HG03175 (cell line): ENCODE measurements around the gene GALNT2.

Experiments
- ATAC-seq: cut with Tn5 transposase; IDR thresholded peaks from one replicate; pipeline ENCODE4 v1.9.1; 2021; ENCODE audit warnings: mild to moderate bottlenecking, moderate library complexity; ENCODE audit not compliant: unreplicated experiment

GALNT2 gene

DNA sequence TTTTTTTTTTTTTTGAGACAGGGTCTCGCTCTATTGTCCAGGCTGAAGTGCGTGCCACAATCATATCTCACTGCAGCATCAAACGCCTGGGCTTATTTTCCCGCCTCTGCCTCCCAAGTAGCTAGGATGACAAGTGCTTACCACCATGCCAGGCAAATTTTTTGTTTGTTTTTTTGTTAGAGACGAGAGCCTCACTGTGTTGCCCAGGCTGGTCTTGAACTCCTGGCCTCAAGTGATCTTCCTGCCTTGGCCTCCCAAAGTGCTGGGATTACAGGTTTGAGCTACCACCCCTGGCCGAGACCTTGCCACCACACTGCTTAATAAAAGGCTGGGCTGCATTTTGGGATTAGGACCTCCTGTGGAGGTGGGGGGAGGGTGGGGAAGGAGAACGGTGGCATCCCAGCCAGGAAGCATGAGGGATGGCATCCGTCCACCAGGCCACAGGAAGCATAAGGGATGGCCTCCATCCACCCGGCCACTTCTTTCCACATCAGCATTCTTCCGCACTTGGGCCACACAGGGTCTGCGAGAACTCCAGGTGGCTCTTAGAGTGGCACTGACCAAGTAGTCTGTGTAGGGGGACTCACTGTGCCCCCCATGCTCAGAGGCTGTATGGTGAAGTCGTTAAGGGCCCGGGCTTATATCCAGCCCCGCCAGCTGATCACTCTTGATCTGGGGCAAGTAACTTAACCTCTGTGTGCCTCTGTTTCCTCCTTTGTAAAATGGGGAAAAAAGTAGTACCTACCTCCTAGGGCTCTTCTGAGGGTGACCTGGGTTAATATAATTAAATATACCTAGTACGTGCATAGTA is 75.0 kb downstream of the GALNT2 start:
- ATAC-seq: no peak

DNA sequence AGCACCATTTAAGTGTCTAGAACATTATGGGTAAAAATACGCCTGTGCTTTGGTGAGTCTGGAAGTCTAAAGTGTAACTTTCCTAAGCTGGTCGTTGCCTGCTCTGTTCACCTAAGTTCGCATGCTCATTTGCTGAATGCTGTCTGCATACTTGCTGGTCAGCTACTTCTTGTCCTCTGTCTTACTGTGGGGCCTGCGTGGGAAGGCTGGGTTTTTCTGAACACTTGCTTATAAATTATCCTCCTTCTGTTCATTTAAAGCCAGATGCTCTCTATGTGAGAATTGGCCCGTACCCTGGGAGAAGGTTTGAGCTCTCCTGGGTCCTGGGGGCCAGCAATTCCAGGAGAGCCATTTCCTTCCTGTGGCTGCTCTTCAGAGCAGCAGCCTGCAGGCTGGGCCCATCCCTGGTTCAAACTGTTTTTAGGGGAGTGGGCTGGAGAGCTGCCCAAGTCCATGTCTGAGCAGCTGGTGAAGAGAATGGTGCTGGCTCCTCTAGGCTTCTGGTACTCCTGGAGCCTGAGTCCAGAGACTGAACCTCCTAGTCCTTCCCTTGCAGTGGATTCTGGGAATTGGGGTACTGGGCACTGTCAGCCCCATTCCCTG is 75.7 kb downstream of the GALNT2 start:
- no peak for ATAC-seq

DNA sequence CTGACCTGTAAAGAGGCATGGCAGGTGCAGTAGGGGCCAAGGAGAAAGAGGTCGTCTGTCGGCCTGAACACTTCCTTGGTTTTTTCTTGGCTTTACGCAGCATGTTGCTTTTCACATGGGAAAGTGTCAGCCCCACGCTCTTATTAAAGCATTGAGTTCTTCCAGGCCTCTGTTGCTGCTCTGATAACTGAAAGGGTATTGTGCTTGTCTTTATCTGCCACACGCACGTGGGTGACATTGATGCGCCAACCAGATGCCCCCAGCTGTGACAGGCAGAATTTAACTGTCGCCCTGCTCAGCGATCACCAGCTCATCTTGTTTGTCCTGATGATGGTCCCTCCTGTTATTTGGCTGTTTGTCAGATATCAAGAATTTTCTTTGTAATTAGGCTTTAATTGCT is 76.5 kb downstream of the GALNT2 start:
- ATAC-seq: no peak

DNA sequence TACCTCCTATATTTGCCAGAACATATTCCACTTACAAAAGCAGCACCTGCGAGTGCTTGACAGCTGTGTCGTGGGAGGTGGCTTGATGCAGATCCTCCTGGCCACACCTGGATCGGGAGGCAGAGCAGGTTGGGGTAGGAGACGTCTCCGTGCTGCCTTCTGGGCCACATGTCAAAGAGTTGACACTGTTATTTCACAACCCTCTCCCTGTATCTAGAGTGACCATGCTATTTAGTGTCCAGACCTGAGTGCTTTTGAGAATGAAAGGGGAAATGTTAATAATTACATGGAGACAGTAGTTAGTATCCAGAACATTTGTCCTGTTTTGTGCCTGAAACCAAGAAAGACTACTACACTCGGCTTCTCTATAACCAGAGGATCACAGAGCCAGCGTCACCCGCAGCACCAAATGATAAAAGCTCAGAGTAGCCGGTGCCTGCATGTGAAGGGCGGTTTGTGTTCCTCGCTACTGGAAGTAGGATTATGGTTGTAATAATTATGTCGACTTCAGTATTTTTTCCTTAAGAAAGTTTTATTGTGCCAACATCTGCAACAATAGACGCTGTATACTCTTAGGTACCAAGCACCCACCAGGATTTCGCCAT is 77.1 kb downstream of the GALNT2 start:
- no peak for ATAC-seq

DNA sequence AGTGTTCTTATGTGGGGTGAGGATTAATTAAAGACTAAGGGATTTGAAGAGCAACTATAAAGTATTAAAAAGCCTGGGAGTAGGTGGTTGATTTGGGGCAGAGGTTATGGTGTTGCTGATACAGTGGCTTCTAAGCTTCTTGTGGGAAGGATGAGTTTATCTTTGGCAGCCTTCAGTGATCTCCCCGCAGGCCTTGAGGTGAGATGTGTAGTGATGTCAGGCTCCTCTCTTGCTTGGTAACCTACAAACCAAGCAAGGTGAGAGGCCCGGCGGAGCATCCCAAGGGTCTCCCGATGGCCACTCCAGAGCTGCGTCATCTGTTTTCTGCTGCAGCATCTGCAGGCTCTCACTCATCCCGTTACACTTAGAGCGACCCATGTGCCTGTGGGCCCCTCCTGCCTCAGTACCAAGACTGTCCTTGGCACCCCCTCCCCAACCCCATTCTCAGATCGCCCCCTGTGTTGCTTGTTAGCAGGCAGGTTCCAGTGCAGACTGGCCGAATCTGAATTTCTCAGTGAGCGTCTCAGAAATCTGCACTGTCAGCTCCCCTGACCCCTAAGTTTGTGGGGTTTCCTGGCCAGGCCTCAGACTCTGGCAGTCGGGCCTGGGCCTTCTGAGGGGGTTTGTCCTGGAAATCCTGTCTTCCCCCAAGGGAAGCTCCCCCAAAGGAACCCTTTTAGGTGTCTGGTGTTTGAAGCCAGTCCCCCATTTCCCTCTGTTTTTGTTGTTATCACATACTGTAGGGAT is 77.9 kb downstream of the GALNT2 start:
- no peak for ATAC-seq

DNA sequence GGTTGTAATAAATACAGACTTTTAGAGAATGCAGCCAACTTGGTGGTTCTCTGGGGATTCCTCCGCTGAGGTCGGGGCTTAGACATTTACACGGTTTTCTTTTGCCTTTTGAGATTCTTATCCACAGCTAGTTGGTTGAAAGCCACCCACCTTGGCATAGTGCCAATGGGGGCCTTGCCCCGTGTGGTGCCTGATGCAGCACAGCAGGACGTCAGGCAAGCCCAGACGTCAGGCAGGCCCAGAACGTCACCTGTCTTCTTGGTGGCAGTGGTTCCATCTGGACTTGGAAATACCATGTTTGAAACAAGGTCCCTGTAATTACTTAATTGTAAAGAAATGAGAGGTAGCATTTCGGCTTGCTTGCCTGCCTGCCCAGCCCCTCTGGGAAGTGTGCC is 78.5 kb downstream of the GALNT2 start:
- no peak for ATAC-seq

DNA sequence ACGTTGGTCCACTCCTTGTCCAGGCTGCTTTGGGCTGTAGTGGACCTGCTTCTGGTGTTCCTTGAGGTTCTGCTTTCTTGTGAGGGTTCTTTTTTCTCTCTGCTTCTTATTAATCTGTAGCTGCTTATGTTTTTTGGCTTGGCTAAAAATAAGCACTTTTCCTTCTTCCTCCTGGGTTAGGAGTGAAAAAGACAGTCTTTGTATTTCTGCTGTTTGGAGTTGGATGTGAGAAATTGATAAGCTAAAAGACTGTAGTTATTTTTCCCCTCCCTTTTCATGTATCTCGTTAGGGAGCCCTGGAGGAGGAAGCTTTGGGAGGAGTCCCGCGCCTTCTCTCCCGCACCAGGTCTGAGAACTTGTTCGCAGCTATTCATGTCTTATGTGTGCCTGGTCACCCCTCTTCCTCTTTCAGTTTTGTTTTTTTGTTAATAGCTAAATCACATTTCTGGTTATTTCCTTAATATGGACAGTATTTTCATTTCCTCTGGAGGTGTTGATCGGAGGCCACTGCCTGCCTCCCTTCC is 79.0 kb downstream of the GALNT2 start:
- ATAC-seq: peak; percentile 29

DNA sequence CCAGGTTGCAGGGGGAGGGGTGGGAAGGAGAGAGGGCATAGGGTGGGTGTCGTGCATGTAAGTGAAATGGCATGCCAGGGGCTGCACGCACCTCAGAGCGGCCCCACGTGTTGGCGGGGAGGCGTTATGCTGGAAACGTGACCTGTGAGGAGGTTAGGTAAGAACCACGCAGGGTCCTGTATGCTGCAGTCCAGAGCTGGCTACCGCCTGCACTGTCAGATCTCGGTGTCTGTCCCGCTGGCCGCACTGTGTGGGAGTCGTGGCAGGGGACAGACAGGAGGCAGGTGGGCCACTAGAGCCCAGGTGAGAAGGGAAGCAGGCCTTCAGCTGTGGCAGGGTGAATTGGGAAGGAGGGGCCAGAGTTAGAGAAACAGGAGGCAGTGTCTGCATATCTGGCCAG is 79.7 kb downstream of the GALNT2 start:
- no peak for ATAC-seq

DNA sequence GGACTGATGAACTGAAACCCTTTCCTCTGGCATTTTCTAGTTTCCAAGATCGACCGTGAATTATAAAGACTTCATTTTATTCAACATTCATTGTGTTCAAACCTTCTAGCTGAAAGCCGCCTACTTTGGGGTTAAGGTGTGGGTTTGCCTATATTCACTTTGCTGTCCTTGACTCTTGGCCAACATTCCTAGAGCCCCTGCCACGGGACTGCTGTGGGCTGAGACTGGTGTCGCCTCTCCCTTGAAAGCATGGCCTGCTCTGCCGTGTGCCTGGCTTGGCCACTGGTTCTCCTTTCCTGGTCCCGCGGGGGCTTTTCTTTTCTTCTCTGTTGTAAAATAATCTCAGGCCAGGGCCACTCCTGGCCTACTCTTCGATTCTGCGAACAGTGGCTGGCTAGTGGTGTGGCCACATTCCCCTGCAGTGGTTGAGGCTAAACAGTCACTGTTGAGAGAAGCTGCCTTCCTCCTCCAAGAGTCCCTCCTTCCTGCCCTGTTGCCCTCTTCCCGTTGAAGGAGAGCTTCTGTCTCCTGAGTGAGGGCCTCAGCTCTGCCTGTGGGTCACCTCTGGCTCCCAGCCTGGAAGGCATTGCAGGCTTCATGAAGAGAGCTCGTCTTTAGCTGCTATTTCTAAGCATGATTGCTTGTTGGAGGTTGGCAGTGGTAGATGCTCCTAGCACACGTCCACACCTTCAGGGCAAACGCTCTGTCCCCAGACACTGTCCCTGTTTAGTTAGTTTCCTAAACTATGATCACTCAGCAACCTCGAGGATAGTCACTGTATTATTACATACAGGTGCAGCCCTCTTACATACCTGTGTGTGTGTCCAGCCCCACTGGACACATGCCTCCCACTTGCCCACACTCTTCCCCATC is 80.5 kb downstream of the GALNT2 start:
- ATAC-seq: no peak

DNA sequence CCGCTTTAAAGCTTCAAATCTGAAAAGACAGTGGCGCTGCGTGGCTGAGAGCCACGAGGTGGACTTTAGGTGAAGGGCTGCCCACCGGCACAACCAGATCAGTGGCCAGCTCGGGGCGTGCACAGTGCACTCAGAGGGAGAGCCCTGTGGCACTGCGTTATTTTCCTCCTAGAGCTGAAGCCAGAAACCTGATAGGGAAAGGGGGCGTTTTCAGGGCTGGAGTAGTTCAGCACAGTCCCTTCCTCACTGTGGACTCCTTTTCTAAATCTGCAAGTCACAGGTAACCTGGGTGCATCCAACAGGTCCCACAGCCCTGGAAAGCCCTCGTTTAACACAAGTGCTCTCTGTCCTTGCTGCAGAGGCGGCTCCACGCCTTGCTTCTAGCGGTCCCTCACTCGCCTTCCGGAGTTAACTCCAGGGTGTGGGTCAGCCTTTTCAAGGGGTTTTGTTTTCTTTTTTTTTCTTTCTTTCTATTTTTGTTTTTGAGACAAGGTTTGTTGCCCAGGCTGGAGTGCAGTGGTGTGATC is 81.2 kb downstream of the GALNT2 start:
- ATAC-seq: no peak

DNA sequence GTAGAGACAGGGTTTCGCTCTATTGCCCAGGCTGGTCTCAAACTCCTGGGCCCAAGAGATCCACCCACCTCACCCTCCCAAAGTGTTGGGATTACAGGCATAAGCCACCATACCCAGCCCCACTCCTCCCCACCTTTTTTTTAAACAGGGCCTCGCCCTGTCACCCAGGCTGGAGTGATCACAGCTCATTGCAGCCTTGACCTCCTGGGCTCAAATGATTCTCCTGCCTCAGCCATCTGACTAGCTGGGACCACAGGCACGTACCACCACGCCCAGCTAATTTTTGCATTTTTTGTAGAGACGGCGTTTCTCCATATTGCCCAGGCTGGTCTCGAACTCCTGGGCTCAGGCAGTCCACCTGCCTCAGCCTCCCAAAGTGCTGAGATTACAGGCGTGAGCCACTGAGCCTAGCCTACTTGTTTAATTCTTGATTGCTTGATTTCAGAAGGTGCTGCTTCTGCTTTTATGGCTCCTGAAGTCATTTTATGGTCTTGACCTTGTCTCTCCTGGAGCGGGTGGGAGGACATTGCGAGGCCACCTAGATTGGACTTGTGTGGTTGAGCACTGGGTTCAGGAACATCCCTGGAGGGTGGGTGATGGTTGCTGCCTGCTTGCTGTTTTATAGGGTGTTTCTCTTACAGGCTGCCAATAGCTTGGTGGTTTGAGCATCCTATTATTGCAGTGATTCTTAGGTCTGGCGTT is 81.9 kb downstream of the GALNT2 start:
- no peak for ATAC-seq

DNA sequence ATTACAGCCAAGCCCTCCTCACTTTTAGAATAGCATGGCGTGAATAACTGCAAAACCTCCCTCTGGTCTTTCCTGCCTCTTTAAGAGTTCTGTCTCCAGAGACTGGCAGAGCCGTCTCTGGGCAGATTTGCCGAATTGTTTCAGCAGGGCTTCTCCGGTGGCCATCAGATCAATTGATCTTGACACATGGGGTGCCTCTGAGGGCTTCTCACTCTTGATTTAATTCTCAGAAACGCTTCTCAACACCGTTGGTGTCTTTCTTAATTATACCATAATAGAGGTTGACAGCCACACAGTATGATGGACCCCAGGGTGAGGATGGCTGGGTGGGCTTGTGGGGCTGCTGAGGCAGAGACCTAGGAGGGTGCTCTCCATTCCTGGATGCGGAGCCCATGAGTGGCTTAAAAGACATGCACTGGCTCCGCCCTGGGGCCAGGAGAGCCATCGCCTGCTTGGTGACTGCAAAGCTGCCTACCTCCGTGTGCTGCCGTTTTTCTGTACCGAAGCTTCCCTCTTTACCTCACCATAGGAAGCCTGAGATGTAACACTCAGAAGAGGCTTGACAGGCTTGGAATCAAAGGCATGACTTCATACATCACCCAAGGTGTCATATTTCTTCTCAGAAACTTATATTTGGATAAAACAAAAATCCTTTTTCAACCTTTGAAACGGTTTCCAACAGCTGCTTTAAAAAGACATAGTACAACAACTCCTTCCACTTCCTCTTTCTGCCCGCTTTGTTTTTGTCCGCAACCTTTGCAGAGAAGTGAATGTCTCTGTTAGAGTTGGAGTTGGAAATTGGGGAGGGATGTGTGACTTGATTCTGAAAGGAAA is 82.9 kb downstream of the GALNT2 start:
- peak; percentile 76 for ATAC-seq

DNA sequence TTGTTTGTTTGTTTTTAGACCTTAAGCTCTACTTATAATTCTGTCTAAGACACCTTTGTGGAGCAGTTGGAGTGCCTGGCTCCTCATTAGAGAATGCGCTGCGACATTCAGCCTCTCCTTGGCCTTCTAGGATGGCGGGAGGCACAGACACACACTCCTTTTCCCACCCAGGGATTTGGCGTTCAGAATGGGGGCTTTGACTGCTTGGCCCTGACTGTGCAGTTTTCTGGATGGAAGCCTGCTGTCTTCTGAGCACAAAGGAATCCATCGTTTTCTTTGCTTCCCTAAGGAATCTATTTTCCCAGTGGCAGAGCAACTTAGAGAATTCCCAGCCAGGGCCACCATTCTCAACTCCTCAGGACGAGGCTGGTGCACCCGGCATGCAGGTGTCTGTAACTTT is 83.6 kb downstream of the GALNT2 start:
- no peak for ATAC-seq

DNA sequence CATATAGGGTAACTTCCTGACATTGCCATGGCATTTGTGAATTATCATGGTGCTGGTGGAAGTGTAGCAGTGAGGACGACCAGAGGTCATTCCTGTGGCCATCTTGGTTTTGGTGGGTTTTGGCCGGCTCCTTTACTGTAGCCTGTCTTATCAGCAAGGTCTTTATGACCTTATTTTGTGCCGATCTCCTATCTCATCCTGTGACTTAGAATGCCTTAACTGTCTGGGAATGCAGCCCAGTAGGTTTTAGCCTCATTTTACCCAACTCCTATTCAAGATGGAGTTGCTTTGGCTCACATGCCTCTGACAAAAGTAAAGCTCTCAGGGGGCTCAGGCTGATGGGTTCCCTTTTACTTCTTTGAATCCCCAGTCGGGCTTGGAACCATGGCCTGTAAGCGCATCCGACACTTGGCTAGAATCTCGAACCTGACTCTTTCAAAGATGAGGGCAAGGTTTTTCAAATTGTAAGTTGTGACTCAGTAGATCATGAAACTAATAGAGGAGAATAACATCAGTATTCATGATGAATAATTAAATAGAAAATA is 85.0 kb downstream of the GALNT2 start:
- ATAC-seq: no peak

DNA sequence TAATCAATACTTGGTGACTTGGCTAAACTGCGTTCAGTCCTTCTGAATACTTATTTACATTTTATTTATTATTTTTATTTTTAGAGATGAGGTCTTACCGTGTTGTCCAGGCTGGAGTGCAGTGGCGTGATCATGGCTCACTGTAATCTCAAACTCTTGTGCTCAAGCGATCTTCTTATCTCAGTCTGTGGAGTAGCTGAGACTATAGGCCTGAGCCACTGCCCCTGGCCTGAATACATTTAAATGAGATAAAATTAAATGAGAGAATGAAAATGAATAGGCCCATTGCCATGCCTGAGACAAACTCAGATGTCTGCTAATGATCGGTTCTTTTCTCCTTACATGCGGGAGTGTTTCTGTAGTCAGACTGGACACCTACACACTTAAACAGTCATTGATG is 86.0 kb downstream of the GALNT2 start:
- ATAC-seq: no peak

DNA sequence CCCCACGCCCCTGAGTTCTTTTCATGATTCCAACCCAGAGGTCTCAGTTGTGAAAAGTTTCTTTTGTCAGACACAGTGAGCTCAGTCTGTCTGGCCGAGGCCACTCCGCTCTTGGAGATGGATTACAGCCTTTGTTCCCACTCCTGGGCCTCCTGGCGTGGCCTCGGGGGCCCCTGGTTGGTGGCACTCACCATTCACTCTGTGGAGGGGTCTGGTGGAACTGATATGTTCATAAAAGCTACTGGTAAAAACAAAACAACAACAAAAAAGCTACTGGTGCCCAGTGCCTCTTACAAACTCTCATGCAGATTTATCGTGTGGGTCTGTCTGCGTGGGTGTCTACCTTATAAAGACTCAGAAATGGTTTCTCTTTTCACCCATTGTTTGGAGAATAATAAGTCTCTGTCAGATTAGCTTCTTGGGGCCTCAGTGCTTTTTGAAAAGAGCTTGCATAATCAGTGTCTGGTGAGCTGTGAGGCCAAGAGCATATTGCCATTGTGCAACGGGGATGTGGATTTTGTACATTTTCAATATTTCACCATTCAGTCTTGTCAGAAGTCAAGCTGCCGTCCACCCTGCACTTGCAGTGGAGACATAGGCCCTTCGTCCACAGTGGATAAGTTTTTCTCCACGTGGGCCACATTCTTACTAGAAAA is 86.7 kb downstream of the GALNT2 start:
- no peak for ATAC-seq

DNA sequence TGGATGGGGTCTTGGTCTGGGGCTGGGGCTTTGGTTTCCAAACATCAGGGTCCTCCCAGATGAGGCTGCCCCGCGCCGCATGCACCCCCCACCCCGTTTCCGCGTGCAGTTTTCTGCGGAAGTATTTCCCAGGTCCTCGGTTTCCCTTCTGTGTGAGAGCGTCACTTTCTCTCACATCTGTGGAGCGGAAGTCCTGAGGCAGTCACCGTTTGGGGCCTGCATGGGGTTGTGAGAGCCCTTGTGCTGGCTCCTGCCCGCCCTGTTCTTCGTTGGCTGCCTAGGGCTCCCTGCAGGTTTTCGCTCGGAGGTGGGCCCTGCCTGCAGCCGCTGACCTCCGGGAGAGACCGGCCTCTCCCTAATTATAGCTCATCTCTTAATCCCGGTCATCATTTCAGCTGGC is 88.0 kb downstream of the GALNT2 start:
- ATAC-seq: no peak

DNA sequence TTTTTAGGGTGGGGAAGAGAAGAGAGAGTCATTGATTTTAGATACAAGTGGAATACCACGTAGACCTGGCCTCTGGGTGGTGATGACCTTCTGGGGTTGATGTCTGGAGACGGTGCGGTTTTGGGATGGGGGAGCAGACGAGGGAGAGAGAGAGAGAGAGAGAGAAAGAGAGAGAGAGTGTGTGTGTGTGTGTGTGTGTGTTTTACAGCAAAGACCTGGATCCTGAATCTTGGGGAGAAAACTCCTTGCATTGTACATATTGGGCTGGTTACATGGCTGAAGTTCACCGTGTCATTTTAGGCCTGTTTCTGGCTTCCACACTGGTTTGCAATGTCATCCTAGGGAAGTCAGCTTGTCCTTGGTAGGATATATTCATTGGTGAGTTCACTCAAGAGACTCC is 89.0 kb downstream of the GALNT2 start:
- ATAC-seq: no peak
